ENCODE data around the gene AHI1.

Gene AHI1

DNA sequence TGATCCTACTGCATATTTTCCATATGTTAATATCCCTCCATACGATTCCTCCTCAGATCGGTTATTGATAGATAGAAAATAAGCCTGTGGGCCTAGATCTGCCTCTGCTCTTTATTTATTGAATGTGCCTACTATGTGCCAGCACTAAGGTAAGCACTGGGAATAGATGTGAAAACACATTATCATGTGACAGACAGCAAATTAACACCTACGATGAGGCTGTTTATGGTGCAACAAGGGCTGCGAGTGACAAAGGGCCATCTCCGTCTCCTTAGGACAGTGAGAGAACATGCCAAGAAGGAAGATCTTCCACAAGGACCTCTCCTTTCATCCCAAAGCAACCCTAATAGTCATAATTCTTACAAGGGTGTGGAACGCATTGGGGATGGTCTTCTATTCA lies 225.9 kb downstream of the AHI1 start:
- Histone ChIP-seq H3K4me3 (ENCODE audit: severe bottlenecking) (no peak overlapping the region), H3K27me3 (ENCODE audit: insufficient read depth, poor library complexity, severe bottlenecking) (no peaks in the 10 kb centered on the region), H3K36me3 (ENCODE audit: low read depth) (no peaks in the 10 kb centered on the region), H3K27ac (ENCODE audit: poor library complexity, severe bottlenecking) (peak overlapping the region; percentile 48), H3K4me1 (ENCODE audit: insufficient read depth, poor library complexity, severe bottlenecking) (peaks cover 17% of the 10 kb centered on the region), H3K9me3 (ENCODE audit: severe bottlenecking) (no peaks in the 10 kb centered on the region)
- DNase-seq (ENCODE audit: low spot score) (no peak), ATAC-seq (ENCODE audit: low read depth) (no peak)
- TF ChIP-seq, protein P1, sequence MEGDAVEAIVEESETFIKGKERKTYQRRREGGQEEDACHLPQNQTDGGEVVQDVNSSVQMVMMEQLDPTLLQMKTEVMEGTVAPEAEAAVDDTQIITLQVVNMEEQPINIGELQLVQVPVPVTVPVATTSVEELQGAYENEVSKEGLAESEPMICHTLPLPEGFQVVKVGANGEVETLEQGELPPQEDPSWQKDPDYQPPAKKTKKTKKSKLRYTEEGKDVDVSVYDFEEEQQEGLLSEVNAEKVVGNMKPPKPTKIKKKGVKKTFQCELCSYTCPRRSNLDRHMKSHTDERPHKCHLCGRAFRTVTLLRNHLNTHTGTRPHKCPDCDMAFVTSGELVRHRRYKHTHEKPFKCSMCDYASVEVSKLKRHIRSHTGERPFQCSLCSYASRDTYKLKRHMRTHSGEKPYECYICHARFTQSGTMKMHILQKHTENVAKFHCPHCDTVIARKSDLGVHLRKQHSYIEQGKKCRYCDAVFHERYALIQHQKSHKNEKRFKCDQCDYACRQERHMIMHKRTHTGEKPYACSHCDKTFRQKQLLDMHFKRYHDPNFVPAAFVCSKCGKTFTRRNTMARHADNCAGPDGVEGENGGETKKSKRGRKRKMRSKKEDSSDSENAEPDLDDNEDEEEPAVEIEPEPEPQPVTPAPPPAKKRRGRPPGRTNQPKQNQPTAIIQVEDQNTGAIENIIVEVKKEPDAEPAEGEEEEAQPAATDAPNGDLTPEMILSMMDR (IDR thresholded peaks at IDR 0.05; ENCODE audit: poor library complexity, severe bottlenecking) = no peak

DNA sequence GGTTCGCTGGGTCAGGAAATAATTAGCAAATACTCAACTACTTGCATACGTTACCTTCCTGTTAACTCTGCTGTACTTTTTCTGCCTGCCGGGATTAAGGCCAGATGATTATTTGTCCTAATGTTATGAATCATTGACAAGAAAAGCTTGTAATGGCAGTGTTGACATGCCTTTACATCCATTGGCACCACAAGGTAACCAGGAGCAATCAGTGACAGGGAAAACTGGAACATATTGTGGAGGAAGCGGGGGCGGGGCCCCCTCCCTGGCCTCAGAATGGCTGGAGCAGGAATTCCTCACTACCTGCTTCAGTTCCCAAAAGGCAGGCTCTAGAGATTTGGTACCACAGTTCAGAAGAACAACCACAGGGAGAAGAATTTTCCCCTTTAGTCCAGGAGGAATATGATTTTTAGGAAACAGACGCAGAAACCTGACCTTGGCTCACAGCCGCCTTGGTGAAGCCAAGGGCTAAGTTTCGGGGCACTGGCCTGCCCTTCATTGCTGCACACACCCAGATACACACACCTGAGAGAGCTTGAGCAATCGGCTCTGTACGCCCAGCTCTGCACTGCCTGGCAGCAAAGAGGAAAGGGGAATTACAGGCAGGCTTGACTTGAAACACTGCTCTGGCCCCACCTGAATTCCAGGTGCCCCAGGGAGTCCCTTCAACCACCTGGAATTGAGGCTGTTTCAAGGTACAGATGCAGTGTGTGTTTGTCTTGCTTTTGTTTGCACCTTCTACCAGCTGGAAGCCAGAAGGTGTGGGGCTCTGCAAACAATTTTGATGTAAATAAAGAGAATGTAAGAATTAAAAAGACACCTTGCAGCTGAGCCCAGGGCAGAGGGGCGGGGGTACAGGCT lies 226.6 kb downstream of the AHI1 start:
- H3K4me3 ChIP-seq (ENCODE audit: severe bottlenecking) = no peak overlapping the region
- TF ChIP-seq, protein P1 (IDR thresholded peaks at IDR 0.05; ENCODE audit: poor library complexity, severe bottlenecking) = no peak
- H3K27me3 ChIP-seq (ENCODE audit: insufficient read depth, poor library complexity, severe bottlenecking) = no peaks in the 10 kb centered on the region
- peak overlapping the region; percentile 48 for H3K27ac ChIP-seq (ENCODE audit: poor library complexity, severe bottlenecking)
- no peaks in the 10 kb centered on the region for H3K9me3 ChIP-seq (ENCODE audit: severe bottlenecking)
- H3K36me3 ChIP-seq (ENCODE audit: low read depth) = no peaks in the 10 kb centered on the region
- ATAC-seq (ENCODE audit: low read depth) (peak; percentile 92), DNase-seq (ENCODE audit: low spot score) (no peak)
- peaks cover 17% of the 10 kb centered on the region for H3K4me1 ChIP-seq (ENCODE audit: insufficient read depth, poor library complexity, severe bottlenecking)

DNA sequence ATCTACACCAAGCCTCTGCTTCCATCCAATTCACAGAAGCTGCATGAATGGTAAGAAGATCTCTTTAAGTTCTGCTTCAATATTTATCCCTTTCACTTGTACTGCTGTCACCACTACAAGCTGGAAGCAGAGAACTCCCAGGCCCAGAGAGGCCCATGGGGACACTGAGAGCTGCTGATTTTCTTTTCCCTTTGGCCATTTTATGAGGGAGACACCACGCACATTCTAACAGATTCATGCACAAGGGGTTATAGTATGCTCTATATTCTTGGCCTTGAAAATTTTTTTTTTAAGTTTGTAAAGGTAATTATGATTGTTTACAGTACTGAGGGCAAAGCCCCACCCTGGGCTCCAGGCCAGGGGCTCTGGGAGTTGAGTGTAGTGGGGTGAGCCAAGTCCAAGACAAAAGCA lies 228.1 kb downstream of the AHI1 start:
- Histone ChIP-seq H3K9me3 (ENCODE audit: severe bottlenecking) (no peaks in the 10 kb centered on the region), H3K4me3 (ENCODE audit: severe bottlenecking) (no peak overlapping the region), H3K36me3 (ENCODE audit: low read depth) (no peaks in the 10 kb centered on the region), H3K27ac (ENCODE audit: poor library complexity, severe bottlenecking) (no peak overlapping the region), H3K27me3 (ENCODE audit: insufficient read depth, poor library complexity, severe bottlenecking) (no peaks in the 10 kb centered on the region), H3K4me1 (ENCODE audit: insufficient read depth, poor library complexity, severe bottlenecking) (peaks cover 17% of the 10 kb centered on the region)
- TF ChIP-seq, protein P1 (IDR thresholded peaks at IDR 0.05; ENCODE audit: poor library complexity, severe bottlenecking) = no peak
- DNase-seq (ENCODE audit: low spot score) (no peak), ATAC-seq (ENCODE audit: low read depth) (no peak)

DNA sequence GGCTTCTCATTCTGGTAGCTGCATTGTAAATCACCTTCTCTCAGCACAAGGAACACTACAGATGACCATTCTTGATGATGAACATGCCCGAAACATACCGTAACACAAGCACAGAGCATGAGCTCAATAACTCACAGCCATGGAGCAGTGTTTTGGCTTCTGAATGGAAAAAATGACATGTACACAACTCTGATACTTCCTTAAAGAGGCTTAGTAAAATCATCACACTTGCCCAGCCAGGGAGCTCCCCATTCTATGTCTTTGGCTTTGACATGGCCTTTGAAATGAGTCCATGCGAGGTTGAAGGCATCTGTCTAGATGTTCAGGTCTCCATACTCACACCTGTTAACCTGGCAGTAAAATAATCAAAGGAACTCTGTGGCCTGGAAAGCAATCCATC lies 228.8 kb downstream of the AHI1 start:
- no peak for DNase-seq (ENCODE audit: low spot score)
- Histone ChIP-seq H3K36me3 (ENCODE audit: low read depth) (no peaks in the 10 kb centered on the region), H3K27ac (ENCODE audit: poor library complexity, severe bottlenecking) (no peak overlapping the region), H3K4me1 (ENCODE audit: insufficient read depth, poor library complexity, severe bottlenecking) (peaks cover 17% of the 10 kb centered on the region), H3K4me3 (ENCODE audit: severe bottlenecking) (no peak overlapping the region), H3K9me3 (ENCODE audit: severe bottlenecking) (no peaks in the 10 kb centered on the region), H3K27me3 (ENCODE audit: insufficient read depth, poor library complexity, severe bottlenecking) (no peaks in the 10 kb centered on the region)
- no peak for ATAC-seq (ENCODE audit: low read depth)
- TF ChIP-seq, protein P1 (IDR thresholded peaks at IDR 0.05; ENCODE audit: poor library complexity, severe bottlenecking) = no peak

DNA sequence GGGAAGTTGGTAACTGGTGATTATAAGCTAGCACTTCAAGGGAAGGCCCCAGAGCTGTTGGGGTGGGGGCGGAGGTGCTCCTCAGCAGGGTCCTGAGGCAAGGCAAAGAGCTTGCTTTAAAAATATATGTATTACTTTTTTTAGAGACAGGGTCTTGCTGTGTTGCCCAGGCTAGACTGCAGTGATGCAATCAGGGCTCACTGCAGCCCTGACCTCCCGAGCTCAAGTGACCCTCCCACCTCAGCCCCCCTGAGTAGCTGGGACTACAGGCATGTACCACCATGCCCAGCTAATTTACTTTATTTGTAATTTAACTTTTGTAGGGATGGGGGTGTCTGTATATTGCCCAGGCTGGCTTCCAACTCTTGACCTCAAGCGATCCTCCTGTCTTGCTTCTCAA lies 229.3 kb downstream of the AHI1 start:
- Histone ChIP-seq H3K9me3 (ENCODE audit: severe bottlenecking) (no peaks in the 10 kb centered on the region), H3K27me3 (ENCODE audit: insufficient read depth, poor library complexity, severe bottlenecking) (no peaks in the 10 kb centered on the region), H3K4me3 (ENCODE audit: severe bottlenecking) (no peak overlapping the region), H3K27ac (ENCODE audit: poor library complexity, severe bottlenecking) (no peak overlapping the region), H3K4me1 (ENCODE audit: insufficient read depth, poor library complexity, severe bottlenecking) (peaks cover 17% of the 10 kb centered on the region), H3K36me3 (ENCODE audit: low read depth) (no peaks in the 10 kb centered on the region)
- ATAC-seq (ENCODE audit: low read depth) (no peak), DNase-seq (ENCODE audit: low spot score) (no peak)
- TF ChIP-seq, protein P1 (IDR thresholded peaks at IDR 0.05; ENCODE audit: poor library complexity, severe bottlenecking) = no peak
